Lower lobe of right lung (tissue), 2 donors: Measurements from ENCODE around the gene ADAM12. TPM values are rescaled to one million over a fixed set of nuclear protein-coding genes. Genes with fewer than 3 reads are reported as not detected.

Experiments used
- ATAC-seq, 2 donors: fragments of 200-7000 bp; cut with Tn5 transposase; one replicate each; pipeline ENCODE4 v1.9.1; 2020 to 2022; ENCODE audit warnings: mild to moderate bottlenecking in 2 of 2, moderate library complexity in 2 of 2
- DNase-seq: peaks from one replicate; pipeline ENCODE4 v3.0.0-alpha.2; 2020
- H3K27ac ChIP-seq: fragments of 200-600 bp; one replicate; pipeline ENCODE4 v1.8.0; 2022
- H3K27me3 ChIP-seq: fragments of 200-600 bp; one replicate; pipeline ENCODE4 v1.8.0; 2022; ENCODE audit warnings: low read depth
- H3K36me3 ChIP-seq: fragments of 200-600 bp; one replicate; pipeline ENCODE4 v1.8.0; 2022; ENCODE audit warnings: mild to moderate bottlenecking
- H3K4me1 ChIP-seq: fragments of 200-600 bp; one replicate; pipeline ENCODE4 v1.8.0; 2022
- H3K4me3 ChIP-seq: fragments of 200-600 bp; one replicate; pipeline ENCODE4 v1.8.0; 2022; ENCODE audit warnings: mild to moderate bottlenecking
- H3K9me3 ChIP-seq: fragments of 200-600 bp; one replicate; pipeline ENCODE4 v1.8.0; 2022
- CTCF ChIP-seq: fragments of 200-600 bp; IDR thresholded peaks from one replicate; pipeline ENCODE4 v1.8.0; 2022; ENCODE audit warnings: antibody characterized with exemption, mild to moderate bottlenecking
- intact Hi-C: fragments of 100-400 bp; cut with DNase I; formaldehyde crosslinking; loops from one replicate; pipeline ENCODE4 v1.11.0; 2022
- total RNA-seq: library from RNA; stranded (reverse); fragmentation: NEBNext Ultra II Directional; extraction: Animal tissue kit (Norgen Biotek cat#: 25700); gene quantifications from one replicate; pipeline ENCODE4 v1.2.1, GENCODE V29; 2021
- donor health status: DM: no; HTN: yes; CAD: no; lungs with severe emphysema.

Gene ADAM12
- total RNA-seq, 1 donor from 2014 or later, result 0.92 TPM

- no peaks in the 10 kb centered on the region for H3K9me3 ChIP-seq
- ATAC-seq, result no peak
- no peaks in the 10 kb centered on the region for H3K27me3 ChIP-seq
- H3K4me3 ChIP-seq, result no peak overlapping the region
- H3K36me3 ChIP-seq, result no peaks in the 10 kb centered on the region
- DNase-seq, result no peak
- intact Hi-C loops, result no loop called here
- TF ChIP-seq CTCF, result no peak
- H3K4me1 ChIP-seq, result no peaks in the 10 kb centered on the region
- H3K27ac ChIP-seq, result no peak overlapping the region
Observed at GRCh38 chr10:126074291-126074690, 314.0 kb downstream of the ADAM12 start.

GRCh38 chr10:126073606-126074005 is 314.7 kb downstream of the ADAM12 start:
- Histone ChIP-seq H3K27ac (no peak overlapping the region), H3K36me3 (no peaks in the 10 kb centered on the region), H3K9me3 (no peaks in the 10 kb centered on the region), H3K4me3 (no peak overlapping the region), H3K4me1 (no peaks in the 10 kb centered on the region), H3K27me3 (no peaks in the 10 kb centered on the region)
- DNase-seq (no peak), ATAC-seq (no peak)
- intact Hi-C loops, result no loop called here
- TF ChIP-seq CTCF, result no peak

- no peak for TF ChIP-seq CTCF
- Histone ChIP-seq H3K27me3 (no peaks in the 10 kb centered on the region), H3K4me3 (no peak overlapping the region), H3K4me1 (no peaks in the 10 kb centered on the region), H3K9me3 (no peaks in the 10 kb centered on the region), H3K27ac (no peak overlapping the region), H3K36me3 (no peaks in the 10 kb centered on the region)
- intact Hi-C loops, result no loop called here
- DNase-seq, result no peak
- no peak for ATAC-seq
Observed at GRCh38 chr10:126072622-126073021, 315.7 kb downstream of the ADAM12 start.

GRCh38 chr10:126070476-126071215 is 317.6 kb downstream of the ADAM12 start:
- Histone ChIP-seq H3K27ac (no peak overlapping the region), H3K27me3 (no peaks in the 10 kb centered on the region), H3K4me3 (no peak overlapping the region), H3K9me3 (no peaks in the 10 kb centered on the region), H3K4me1 (no peaks in the 10 kb centered on the region), H3K36me3 (no peaks in the 10 kb centered on the region)
- no peak for TF ChIP-seq CTCF
- DNase-seq (no peak), ATAC-seq (no peak)
- intact Hi-C loops, result no loop called here

- Histone ChIP-seq H3K27ac (no peak overlapping the region), H3K4me3 (no peak overlapping the region), H3K36me3 (no peaks in the 10 kb centered on the region), H3K27me3 (no peaks in the 10 kb centered on the region), H3K9me3 (no peaks in the 10 kb centered on the region), H3K4me1 (peaks cover 3% of the 10 kb centered on the region)
- intact Hi-C loops, result no loop called here
- DNase-seq (no peak), ATAC-seq (no peak)
- TF ChIP-seq CTCF, result no peak
Observed at GRCh38 chr10:126068322-126068721, 320.0 kb downstream of the ADAM12 start.
